Common myeloid progenitor, CD34-positive (primary cell): ENCODE measurements around the gene F5.

Experiments used
- CTCF ChIA-PET: fragments of 350-600 bp; sonication (Branson Sonifier 250); formaldehyde crosslinking; loops from one replicate; lab custom pipeline; 2021; ENCODE audit warnings: antibody characterized with exemption; lab: Charles Lee
- POLR2A ChIA-PET: fragments of 350-600 bp; sonication (Branson Sonifier 250); formaldehyde crosslinking; loops from one replicate; lab custom pipeline; 2021; ENCODE audit warnings: antibody characterized with exemption; lab: Charles Lee
- DNase-seq, 3 donors: peaks; one replicate each; pipeline versions ENCODE4 v3.0.0 to v3.0.0-alpha.2; 2013
- H3K27ac ChIP-seq, 2 experiments: 1 replicate in 1 of 2; 2 replicates in 1 of 2; pipeline ENCODE4 v1.7.0; 2013; ENCODE audit warnings: inconsistent platforms in 2 of 2, low read length in 2 of 2, mild to moderate bottlenecking in 2 of 2, low read depth in 1 of 2, moderate library complexity in 1 of 2; ENCODE audit not compliant: severe bottlenecking in 2 of 2, insufficient read depth in 1 of 2, poor library complexity in 1 of 2
- H3K27me3 ChIP-seq, 5 experiments: replicated peaks in 2 of 5; 1 replicate in 3 of 5; 2 replicates in 2 of 5; pipeline versions ENCODE4 v1.6.1 to v1.7.0; 2013; ENCODE audit warnings: low read length in 4 of 5, mild to moderate bottlenecking in 2 of 5, moderate library complexity in 2 of 5, inconsistent platforms in 1 of 5; ENCODE audit not compliant: insufficient read depth in 5 of 5, control insufficient read depth in 4 of 5
- H3K36me3 ChIP-seq, 4 experiments: 1 replicate in 2 of 4; 2 replicates in 2 of 4; pipeline versions ENCODE4 v1.6.1 to v1.7.0; 2013; ENCODE audit warnings: low read length in 3 of 4, control low read depth in 1 of 4, mild to moderate bottlenecking in 1 of 4; ENCODE audit not compliant: control insufficient read depth in 4 of 4, insufficient read depth in 4 of 4
- H3K4me1 ChIP-seq, 4 experiments: 1 replicate in 3 of 4; 2 replicates in 1 of 4; pipeline versions ENCODE4 v1.6.1 to v1.7.1; 2013; ENCODE audit warnings: low read length in 3 of 4, mild to moderate bottlenecking in 3 of 4, control low read depth in 1 of 4, inconsistent platforms in 1 of 4, moderate library complexity in 1 of 4; ENCODE audit not compliant: control insufficient read depth in 4 of 4, insufficient read depth in 4 of 4; ENCODE audit errors: control extremely low read depth in 1 of 4
- H3K4me3 ChIP-seq, 7 experiments: 1 replicate in 4 of 7; 2 replicates in 3 of 7; pipeline versions ENCODE4 v1.5.1 to v1.7.0; 2013; ENCODE audit warnings: mild to moderate bottlenecking in 7 of 7, low read length in 6 of 7, moderate library complexity in 6 of 7, inconsistent platforms in 2 of 7, low read depth in 2 of 7, control low read depth in 1 of 7; ENCODE audit not compliant: insufficient read depth in 4 of 7, control insufficient read depth in 1 of 7; ENCODE audit errors: extremely low read depth in 1 of 7
- H3K9me3 ChIP-seq, 5 experiments: 1 replicate in 4 of 5; 2 replicates in 1 of 5; pipeline versions ENCODE4 v1.6.1 to v1.7.1; 2013; ENCODE audit warnings: low read length in 4 of 5, mild to moderate bottlenecking in 2 of 5, inconsistent platforms in 1 of 5, low read depth in 1 of 5, moderate library complexity in 1 of 5; ENCODE audit not compliant: control insufficient read depth in 4 of 5, insufficient read depth in 2 of 5; ENCODE audit errors: control extremely low read depth in 1 of 5
- whole genome bisulfite sequencing: methylation state at CpG from one replicate; pipeline ENCODE4 v1.1.5; 2013; ENCODE audit not compliant: insufficient coverage; 5-methylcytosine and 5-hydroxymethylcytosine counted together

F5 gene

GRCh38 chr1:169473347-169473746, 112.9 kb downstream of the F5 start:
- Histone ChIP-seq H3K9me3 (no peaks in the 10 kb centered on the region), H3K36me3 (peaks cover 4 to 26% (median 8%) of the 10 kb centered on the region in 4 experiments), H3K27me3 (no peaks in the 10 kb centered on the region), H3K27ac (no peak overlapping the region), H3K4me3 (no peak overlapping the region), H3K4me1 (no peaks in the 10 kb centered on the region)
- WGBS, result 98% methylated on average over 4 of the region's 5 CpGs
- peak in 1 of 3 donors; percentile 34 for DNase-seq
- POLR2A ChIA-PET, result no interaction called here
- CTCF ChIA-PET, result interaction anchor here (0.8 to 1.0 kb wide), 2 partner anchors 10 to 73 kb away, joined by 3 read pairs; no protein-coding TSS in a partner anchor

GRCh38 chr1:169472738-169473137, 113.5 kb downstream of the F5 start:
- no CpG with 5 or more reads among the region's 3 CpGs for WGBS
- H3K4me1 ChIP-seq, result no peaks in the 10 kb centered on the region
- H3K27ac ChIP-seq, result no peak overlapping the region
- H3K9me3 ChIP-seq, result no peaks in the 10 kb centered on the region
- ChIA-PET CTCF (interaction anchor here (1.0 kb wide), 1 partner anchor 11 kb away, joined by 3 read pairs; no protein-coding TSS in a partner anchor), POLR2A (no interaction called here)
- H3K36me3 ChIP-seq, result peaks cover 7 to 31% (median 11%) of the 10 kb centered on the region in 4 experiments
- DNase-seq, result no peak
- H3K4me3 ChIP-seq, result no peak overlapping the region
- H3K27me3 ChIP-seq, result no peaks in the 10 kb centered on the region

- H3K27ac ChIP-seq, result no peak overlapping the region
- H3K36me3 ChIP-seq, result peaks cover 4 to 30% (median 12%) of the 10 kb centered on the region in 4 experiments
- no peaks in the 10 kb centered on the region for H3K27me3 ChIP-seq
- no peak for DNase-seq
- H3K4me3 ChIP-seq, result no peak overlapping the region
- H3K9me3 ChIP-seq, result no peaks in the 10 kb centered on the region
- peaks cover 0 to 18% (median 2%) of the 10 kb centered on the region in 4 experiments for H3K4me1 ChIP-seq
- CTCF ChIA-PET, result interaction anchor here (0.8 kb wide), 1 partner anchor 77 kb away, joined by 5 read pairs; no protein-coding TSS in a partner anchor
- POLR2A ChIA-PET, result no interaction called here
Measured at GRCh38 chr1:169468982-169469381, 117.3 kb downstream of the F5 start.

GRCh38 chr1:169466259-169467230, 119.7 kb downstream of the F5 start:
- CTCF ChIA-PET, result interaction anchor here (0.7 to 4.3 kb wide), 12 partner anchors 16 to 1281 kb away, joined by 3 to 42 read pairs (median 4); no protein-coding TSS in a partner anchor
- peak; percentile 56 to 68 (median 64) for DNase-seq
- POLR2A ChIA-PET, result interaction anchor here (0.6 kb wide), 1 partner anchor 1741 kb away, joined by 4 read pairs; no protein-coding TSS in a partner anchor
- WGBS, result 11% methylated on average over 1 of the region's 8 CpGs
- Histone ChIP-seq H3K36me3 (peaks cover 4 to 30% (median 11%) of the 10 kb centered on the region in 4 experiments), H3K4me1 (peaks cover 0 to 20% (median 2%) of the 10 kb centered on the region in 4 experiments), H3K4me3 (no peak overlapping the region), H3K9me3 (no peaks in the 10 kb centered on the region), H3K27ac (no peak overlapping the region), H3K27me3 (no peaks in the 10 kb centered on the region)

- POLR2A ChIA-PET, result no interaction called here
- no peak overlapping the region for H3K27ac ChIP-seq
- no peak overlapping the region for H3K4me3 ChIP-seq
- DNase-seq, result peak; percentile 42 to 92 (median 84)
- CTCF ChIA-PET, result interaction anchor here (1.0 to 4.3 kb wide), 6 partner anchors 18 to 1280 kb away, joined by 3 to 42 read pairs (median 4); no protein-coding TSS in a partner anchor
- H3K9me3 ChIP-seq, result peaks cover 0 to under 1% (median 0%) of the 10 kb centered on the region in 5 experiments
- peaks cover 0 to 28% (median 2%) of the 10 kb centered on the region in 4 experiments for H3K4me1 ChIP-seq
- peaks cover 4 to 30% (median 11%) of the 10 kb centered on the region in 4 experiments for H3K36me3 ChIP-seq
- no peaks in the 10 kb centered on the region for H3K27me3 ChIP-seq
Measured at GRCh38 chr1:169465281-169465680, 121.0 kb downstream of the F5 start.
